ENCODE results near the gene ANKS1B. TPM values are rescaled to one million over a fixed set of nuclear protein-coding genes. Genes with fewer than 3 reads are reported as not detected.
A peak's percentile ranks its signal among the peaks of the same experiment; 100 is the strongest.

ANKS1B gene
- total RNA-seq, 1 experiment from 2014 or later: 0.11 TPM

- no peak for DNase-seq (ENCODE audit: low read depth)
Measured at GRCh38 chr12:98828802-98829600, 1155.7 kb downstream of the ANKS1B start.

GRCh38 chr12:98823012-98823411, 1161.7 kb downstream of the ANKS1B start:
- no peak for DNase-seq (ENCODE audit: low read depth)

- no peak for DNase-seq (ENCODE audit: low read depth)
Measured at GRCh38 chr12:98821866-98822265, 1162.9 kb downstream of the ANKS1B start.

- DNase-seq (ENCODE audit: low read depth): no peak
Measured at GRCh38 chr12:98821232-98821631, 1163.5 kb downstream of the ANKS1B start.

GRCh38 chr12:98819821-98820404, 1164.8 kb downstream of the ANKS1B start:
- DNase-seq (ENCODE audit: low read depth): peak; percentile 37

- DNase-seq (ENCODE audit: low read depth): no peak
Measured at GRCh38 chr12:98819071-98819470, 1165.7 kb downstream of the ANKS1B start.

- no peak for DNase-seq (ENCODE audit: low read depth)
Measured at GRCh38 chr12:98818239-98818638, 1166.5 kb downstream of the ANKS1B start.

- DNase-seq (ENCODE audit: low read depth): no peak
Measured at GRCh38 chr12:98817742-98818141, 1167.0 kb downstream of the ANKS1B start.

GRCh38 chr12:98816720-98817119, 1168.0 kb downstream of the ANKS1B start:
- no peak for DNase-seq (ENCODE audit: low read depth)

GRCh38 chr12:98814254-98814653, 1170.5 kb downstream of the ANKS1B start:
- DNase-seq (ENCODE audit: low read depth): no peak

GRCh38 chr12:98812225-98812624, 1172.5 kb downstream of the ANKS1B start:
- DNase-seq (ENCODE audit: low read depth): no peak

GRCh38 chr12:98808243-98808875, 1176.4 kb downstream of the ANKS1B start:
- no peak for DNase-seq (ENCODE audit: low read depth)

GRCh38 chr12:98807187-98807586, 1177.5 kb downstream of the ANKS1B start:
- no peak for DNase-seq (ENCODE audit: low read depth)

GRCh38 chr12:98803468-98804209, 1181.1 kb downstream of the ANKS1B start:
- DNase-seq (ENCODE audit: low read depth): peak; percentile 4

- no peak for DNase-seq (ENCODE audit: low read depth)
Measured at GRCh38 chr12:98799822-98800221, 1184.9 kb downstream of the ANKS1B start.

GRCh38 chr12:98799146-98799810, 1185.5 kb downstream of the ANKS1B start:
- no peak for DNase-seq (ENCODE audit: low read depth)

- DNase-seq (ENCODE audit: low read depth): no peak
Measured at GRCh38 chr12:98797200-98797599, 1187.5 kb downstream of the ANKS1B start.

GRCh38 chr12:98796745-98797144, 1188.0 kb downstream of the ANKS1B start:
- no peak for DNase-seq (ENCODE audit: low read depth)

- DNase-seq (ENCODE audit: low read depth): no peak
Measured at GRCh38 chr12:98793121-98793520, 1191.6 kb downstream of the ANKS1B start.

GRCh38 chr12:98791406-98791805, 1193.3 kb downstream of the ANKS1B start:
- no peak for DNase-seq (ENCODE audit: low read depth)

GRCh38 chr12:98788396-98788795, 1196.3 kb downstream of the ANKS1B start:
- no peak for DNase-seq (ENCODE audit: low read depth)
